ENCODE results near the gene ANKRD18A. TPM values are rescaled to one million over a fixed set of nuclear protein-coding genes. Genes with fewer than 3 reads are reported as not detected.
"Not testable (repeated sequence)": the region's sequence is repeated elsewhere in the genome, so short reads cannot be mapped to it uniquely, and the experiment has no call there.

Gene ANKRD18A
- total and polyA plus RNA-seq, 2 of the 13 experiments (the other 11 are each of a cell fraction or from before 2014, with no cell fraction given): 5.9 to 7.6 TPM

- TF ChIP-seq ZNF614 (CRISPR knock-in tag; IDR thresholded peaks at IDR 0.05; ENCODE audit: borderline replicate concordance) (peak; percentile 47; the same call in 1 of the 2 replicates), SAP130 (CRISPR knock-in tag; IDR thresholded peaks at IDR 0.05; ENCODE audit: low read depth) (peak; percentile 16; the same call in 1 of the 2 replicates)
- TF ChIP-seq, protein P1, sequence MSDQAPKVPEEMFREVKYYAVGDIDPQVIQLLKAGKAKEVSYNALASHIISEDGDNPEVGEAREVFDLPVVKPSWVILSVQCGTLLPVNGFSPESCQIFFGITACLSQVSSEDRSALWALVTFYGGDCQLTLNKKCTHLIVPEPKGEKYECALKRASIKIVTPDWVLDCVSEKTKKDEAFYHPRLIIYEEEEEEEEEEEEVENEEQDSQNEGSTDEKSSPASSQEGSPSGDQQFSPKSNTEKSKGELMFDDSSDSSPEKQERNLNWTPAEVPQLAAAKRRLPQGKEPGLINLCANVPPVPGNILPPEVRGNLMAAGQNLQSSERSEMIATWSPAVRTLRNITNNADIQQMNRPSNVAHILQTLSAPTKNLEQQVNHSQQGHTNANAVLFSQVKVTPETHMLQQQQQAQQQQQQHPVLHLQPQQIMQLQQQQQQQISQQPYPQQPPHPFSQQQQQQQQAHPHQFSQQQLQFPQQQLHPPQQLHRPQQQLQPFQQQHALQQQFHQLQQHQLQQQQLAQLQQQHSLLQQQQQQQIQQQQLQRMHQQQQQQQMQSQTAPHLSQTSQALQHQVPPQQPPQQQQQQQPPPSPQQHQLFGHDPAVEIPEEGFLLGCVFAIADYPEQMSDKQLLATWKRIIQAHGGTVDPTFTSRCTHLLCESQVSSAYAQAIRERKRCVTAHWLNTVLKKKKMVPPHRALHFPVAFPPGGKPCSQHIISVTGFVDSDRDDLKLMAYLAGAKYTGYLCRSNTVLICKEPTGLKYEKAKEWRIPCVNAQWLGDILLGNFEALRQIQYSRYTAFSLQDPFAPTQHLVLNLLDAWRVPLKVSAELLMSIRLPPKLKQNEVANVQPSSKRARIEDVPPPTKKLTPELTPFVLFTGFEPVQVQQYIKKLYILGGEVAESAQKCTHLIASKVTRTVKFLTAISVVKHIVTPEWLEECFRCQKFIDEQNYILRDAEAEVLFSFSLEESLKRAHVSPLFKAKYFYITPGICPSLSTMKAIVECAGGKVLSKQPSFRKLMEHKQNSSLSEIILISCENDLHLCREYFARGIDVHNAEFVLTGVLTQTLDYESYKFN (CRISPR knock-in tag; conservative IDR thresholded peaks at IDR 0.05): 0 out of 2 replicates have a peak, but pooled peaks have one; percentile 17
Measured at GRCh38 chr9:38566048-38566447, 54.3 kb downstream of the ANKRD18A start (continued).

GRCh38 chr9:38565178-38565577 is 55.2 kb downstream of the ANKRD18A start:
- peaks cover 12% of the 10 kb centered on the region for H3K4me1 ChIP-seq (ENCODE audit: insufficient read depth, low read length)
- H3K27ac ChIP-seq (ENCODE audit: extremely low read length, insufficient read depth, low read length); H4K20me1 ChIP-seq (ENCODE audit: insufficient read depth, low read length); H3K4me3 ChIP-seq (replicated peaks in 1 of 3; ENCODE audit: insufficient read depth in 1 of 3, low read depth in 2 of 3, low read length in 3 of 3); CTCF ChIA-PET (ENCODE audit: low intra/inter-chr PET ratio, low total read pairs); POLR2A ChIA-PET; H3K4me2 ChIP-seq (ENCODE audit: low read depth, low read length); H3K9me3 ChIP-seq (ENCODE audit: low read length); H3K36me3 ChIP-seq (replicated peaks in 1 of 2; ENCODE audit: control insufficient read depth in 1 of 2, insufficient read depth in 2 of 2, low read length in 2 of 2); H3K79me2 ChIP-seq (ENCODE audit: insufficient read depth, low read length); H3K9ac ChIP-seq (ENCODE audit: insufficient read depth, low read depth, low read length); in situ Hi-C loops (cut with HindIII; ENCODE audit: extremely low pct_ligation_motif_present, low pct_unique_long_range_greater_than_20kb); intact Hi-C loops (cut with micrococcal nuclease; ENCODE audit: unreplicated experiment); H2AFZ ChIP-seq (ENCODE audit: low read length); DNase-seq (ENCODE audit: low spot score); FAIRE-seq; BruUV-seq (replicated peaks); ATAC-seq; H3K27me3 ChIP-seq (ENCODE audit: control insufficient read depth in 1 of 2, insufficient read depth in 2 of 2, low read length in 2 of 2): not testable (repeated sequence)
- WGBS (ENCODE audit: low lambda C conversion rate): 100% methylated on average over 1 of the region's 4 CpGs

GRCh38 chr9:38563911-38564310 is 56.5 kb downstream of the ANKRD18A start:
- H3K36me3 ChIP-seq (replicated peaks in 1 of 2; ENCODE audit: control insufficient read depth in 1 of 2, insufficient read depth in 2 of 2, low read length in 2 of 2); H3K9ac ChIP-seq (ENCODE audit: insufficient read depth, low read depth, low read length); H3K27me3 ChIP-seq (ENCODE audit: control insufficient read depth in 1 of 2, insufficient read depth in 2 of 2, low read length in 2 of 2); in situ Hi-C loops (cut with HindIII; ENCODE audit: extremely low pct_ligation_motif_present, low pct_unique_long_range_greater_than_20kb); DNase-seq (ENCODE audit: low spot score); ATAC-seq; H3K9me3 ChIP-seq (ENCODE audit: low read length); intact Hi-C loops (cut with micrococcal nuclease; ENCODE audit: unreplicated experiment); H3K4me2 ChIP-seq (ENCODE audit: low read depth, low read length); H3K79me2 ChIP-seq (ENCODE audit: insufficient read depth, low read length); POLR2A ChIA-PET; H4K20me1 ChIP-seq (ENCODE audit: insufficient read depth, low read length); FAIRE-seq; H2AFZ ChIP-seq (ENCODE audit: low read length); CTCF ChIA-PET (ENCODE audit: low intra/inter-chr PET ratio, low total read pairs); H3K4me3 ChIP-seq (replicated peaks in 1 of 3; ENCODE audit: insufficient read depth in 1 of 3, low read depth in 2 of 3, low read length in 3 of 3); H3K27ac ChIP-seq (ENCODE audit: extremely low read length, insufficient read depth, low read length); BruUV-seq (replicated peaks): not testable (repeated sequence)
- H3K4me1 ChIP-seq (ENCODE audit: insufficient read depth, low read length): peaks cover 12% of the 10 kb centered on the region
- no CpG with 5 or more reads among the region's 1 CpG for WGBS (ENCODE audit: low lambda C conversion rate)

- H3K9me3 ChIP-seq (ENCODE audit: low read length); DNase-seq (ENCODE audit: low spot score); FAIRE-seq; H3K27ac ChIP-seq (ENCODE audit: extremely low read length, insufficient read depth, low read length); H3K4me3 ChIP-seq (replicated peaks in 1 of 3; ENCODE audit: insufficient read depth in 1 of 3, low read depth in 2 of 3, low read length in 3 of 3); BruUV-seq (replicated peaks); H3K79me2 ChIP-seq (ENCODE audit: insufficient read depth, low read length); CTCF ChIA-PET (ENCODE audit: low intra/inter-chr PET ratio, low total read pairs); intact Hi-C loops (cut with micrococcal nuclease; ENCODE audit: unreplicated experiment); POLR2A ChIA-PET; ATAC-seq; H3K9ac ChIP-seq (ENCODE audit: insufficient read depth, low read depth, low read length); H2AFZ ChIP-seq (ENCODE audit: low read length); H3K36me3 ChIP-seq (replicated peaks in 1 of 2; ENCODE audit: control insufficient read depth in 1 of 2, insufficient read depth in 2 of 2, low read length in 2 of 2); H3K27me3 ChIP-seq (ENCODE audit: control insufficient read depth in 1 of 2, insufficient read depth in 2 of 2, low read length in 2 of 2); in situ Hi-C loops (cut with HindIII; ENCODE audit: extremely low pct_ligation_motif_present, low pct_unique_long_range_greater_than_20kb); H3K4me2 ChIP-seq (ENCODE audit: low read depth, low read length); H3K4me1 ChIP-seq (ENCODE audit: insufficient read depth, low read length); H4K20me1 ChIP-seq (ENCODE audit: insufficient read depth, low read length): not testable (repeated sequence)
- WGBS (ENCODE audit: low lambda C conversion rate): 96% methylated on average over 2 of the region's 2 CpGs
Measured at GRCh38 chr9:38561134-38561533, 59.3 kb downstream of the ANKRD18A start.
